ENCODE measurements around the gene ODAD4.

The ODAD4 gene, protein sequence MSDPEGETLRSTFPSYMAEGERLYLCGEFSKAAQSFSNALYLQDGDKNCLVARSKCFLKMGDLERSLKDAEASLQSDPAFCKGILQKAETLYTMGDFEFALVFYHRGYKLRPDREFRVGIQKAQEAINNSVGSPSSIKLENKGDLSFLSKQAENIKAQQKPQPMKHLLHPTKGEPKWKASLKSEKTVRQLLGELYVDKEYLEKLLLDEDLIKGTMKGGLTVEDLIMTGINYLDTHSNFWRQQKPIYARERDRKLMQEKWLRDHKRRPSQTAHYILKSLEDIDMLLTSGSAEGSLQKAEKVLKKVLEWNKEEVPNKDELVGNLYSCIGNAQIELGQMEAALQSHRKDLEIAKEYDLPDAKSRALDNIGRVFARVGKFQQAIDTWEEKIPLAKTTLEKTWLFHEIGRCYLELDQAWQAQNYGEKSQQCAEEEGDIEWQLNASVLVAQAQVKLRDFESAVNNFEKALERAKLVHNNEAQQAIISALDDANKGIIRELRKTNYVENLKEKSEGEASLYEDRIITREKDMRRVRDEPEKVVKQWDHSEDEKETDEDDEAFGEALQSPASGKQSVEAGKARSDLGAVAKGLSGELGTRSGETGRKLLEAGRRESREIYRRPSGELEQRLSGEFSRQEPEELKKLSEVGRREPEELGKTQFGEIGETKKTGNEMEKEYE

DNA sequence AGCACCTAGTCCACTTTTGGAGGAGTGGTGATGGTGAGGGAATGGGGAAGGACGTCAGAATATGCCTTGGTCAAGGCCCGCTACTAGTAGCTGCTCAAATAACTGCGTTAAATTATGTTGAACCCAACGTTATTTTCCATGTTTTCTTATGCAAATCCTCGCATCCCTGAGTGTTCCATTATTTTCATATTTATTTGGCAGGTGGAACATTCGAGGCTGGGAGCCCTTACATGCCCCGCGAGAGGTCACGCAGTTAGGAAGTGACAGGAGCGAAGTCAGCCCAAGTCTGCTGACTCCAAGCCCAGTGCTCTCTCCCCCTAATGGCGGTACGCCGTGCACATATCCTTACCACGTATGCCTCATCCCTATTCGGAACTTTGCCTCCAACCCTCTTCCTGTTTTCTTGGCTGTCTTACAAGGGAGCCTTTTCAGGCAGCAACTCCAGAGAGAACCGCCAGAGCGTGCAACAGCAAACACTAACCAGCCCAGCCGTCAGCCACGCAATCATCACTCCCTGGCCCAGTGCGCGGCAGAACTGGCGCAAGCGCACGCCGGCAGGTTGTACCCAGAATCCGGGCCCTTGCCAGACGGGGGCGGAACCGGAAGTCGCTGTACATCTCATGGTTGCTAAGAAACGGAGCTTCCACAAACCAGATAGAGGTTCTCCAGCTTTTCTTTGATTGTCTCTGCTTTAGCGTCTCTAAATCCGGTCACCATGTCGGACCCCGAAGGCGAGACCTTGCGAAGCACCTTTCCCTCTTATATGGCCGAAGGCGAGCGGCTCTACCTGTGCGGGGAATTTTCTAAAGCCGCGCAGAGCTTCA is at the start of gene ODAD4:
Gene ODAD4 (plus strand): TSS at position 609 of the 824 bp plus-strand sequence. CDS start 107 bp downstream, at position 716.
- in situ Hi-C loops (cut with MboI; ENCODE audit: low sequenced_read_pairs) = no loop called here

DNA sequence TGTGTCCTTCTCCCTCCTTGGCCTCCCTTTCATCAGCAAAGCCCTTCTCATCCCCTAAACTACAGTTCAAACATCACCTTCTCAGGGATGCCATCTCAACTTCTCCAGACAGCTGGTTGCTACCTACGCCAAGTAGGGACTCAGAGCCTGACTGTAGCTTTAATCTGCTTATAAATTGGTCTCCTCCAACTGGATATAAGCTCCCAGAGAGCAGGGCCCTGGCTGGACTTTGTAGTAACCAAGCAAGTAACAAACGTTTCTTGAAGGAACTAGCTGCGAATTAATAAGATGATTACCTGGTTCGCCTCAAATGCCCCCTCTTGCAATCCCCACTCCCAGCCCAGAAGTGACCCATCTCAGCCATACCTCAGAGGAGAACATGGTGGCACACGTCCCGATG is 47.7 kb upstream of the ODAD4 start:
- in situ Hi-C loops (cut with MboI; ENCODE audit: low sequenced_read_pairs) = no loop called here

DNA sequence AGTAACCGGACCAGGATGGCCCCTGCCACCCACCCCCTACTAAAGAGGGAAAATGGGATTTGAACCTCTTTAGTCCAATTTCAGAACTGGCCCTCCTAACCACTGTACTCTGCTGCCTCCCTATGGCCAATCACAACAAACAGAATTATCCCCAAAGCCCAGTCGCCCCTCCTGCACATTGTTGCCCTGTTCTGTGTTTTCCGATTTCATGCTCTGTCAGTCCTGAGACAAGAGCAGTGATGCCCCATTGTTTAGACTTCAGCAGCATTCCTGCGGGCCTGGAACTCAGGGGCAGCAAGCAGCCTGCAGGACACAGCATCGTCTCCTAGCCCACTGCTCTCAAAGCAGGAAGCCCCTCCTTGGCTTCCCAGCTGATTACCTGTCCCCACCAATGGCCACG is 44.7 kb upstream of the ODAD4 start:
- in situ Hi-C loops (cut with MboI; ENCODE audit: low sequenced_read_pairs) = no loop called here

DNA sequence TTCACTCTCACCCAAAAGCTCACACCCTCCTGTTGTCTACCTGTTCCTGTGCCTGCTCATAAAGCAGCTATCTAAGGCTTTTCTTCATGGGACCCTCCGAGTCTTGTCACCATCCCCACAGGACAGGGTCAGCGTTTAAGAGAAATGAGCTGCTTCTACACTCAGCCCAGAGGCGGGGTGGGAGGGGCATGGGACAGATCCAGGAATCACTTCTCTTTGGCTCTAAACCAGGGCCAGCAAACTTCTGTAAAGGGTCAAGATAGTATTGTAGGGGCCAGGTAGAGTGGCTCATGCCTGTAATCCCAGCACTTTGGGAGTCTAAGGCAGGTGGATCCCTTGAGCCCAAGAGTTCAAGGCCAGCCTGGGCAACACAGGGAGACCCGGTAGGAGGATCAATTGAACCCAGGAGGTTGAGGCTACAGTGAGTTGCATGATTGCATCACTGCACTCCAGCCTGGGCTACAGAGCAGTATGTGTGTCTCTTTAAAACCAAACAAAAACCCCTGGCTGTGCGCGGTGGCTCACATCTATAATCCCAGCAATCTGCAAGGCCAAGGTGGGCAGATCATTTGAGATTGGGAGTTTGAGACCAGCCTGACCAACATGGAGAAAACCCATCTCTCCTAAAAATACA is 42.0 kb upstream of the ODAD4 start:
- in situ Hi-C loops (cut with MboI; ENCODE audit: low sequenced_read_pairs) = no loop called here

DNA sequence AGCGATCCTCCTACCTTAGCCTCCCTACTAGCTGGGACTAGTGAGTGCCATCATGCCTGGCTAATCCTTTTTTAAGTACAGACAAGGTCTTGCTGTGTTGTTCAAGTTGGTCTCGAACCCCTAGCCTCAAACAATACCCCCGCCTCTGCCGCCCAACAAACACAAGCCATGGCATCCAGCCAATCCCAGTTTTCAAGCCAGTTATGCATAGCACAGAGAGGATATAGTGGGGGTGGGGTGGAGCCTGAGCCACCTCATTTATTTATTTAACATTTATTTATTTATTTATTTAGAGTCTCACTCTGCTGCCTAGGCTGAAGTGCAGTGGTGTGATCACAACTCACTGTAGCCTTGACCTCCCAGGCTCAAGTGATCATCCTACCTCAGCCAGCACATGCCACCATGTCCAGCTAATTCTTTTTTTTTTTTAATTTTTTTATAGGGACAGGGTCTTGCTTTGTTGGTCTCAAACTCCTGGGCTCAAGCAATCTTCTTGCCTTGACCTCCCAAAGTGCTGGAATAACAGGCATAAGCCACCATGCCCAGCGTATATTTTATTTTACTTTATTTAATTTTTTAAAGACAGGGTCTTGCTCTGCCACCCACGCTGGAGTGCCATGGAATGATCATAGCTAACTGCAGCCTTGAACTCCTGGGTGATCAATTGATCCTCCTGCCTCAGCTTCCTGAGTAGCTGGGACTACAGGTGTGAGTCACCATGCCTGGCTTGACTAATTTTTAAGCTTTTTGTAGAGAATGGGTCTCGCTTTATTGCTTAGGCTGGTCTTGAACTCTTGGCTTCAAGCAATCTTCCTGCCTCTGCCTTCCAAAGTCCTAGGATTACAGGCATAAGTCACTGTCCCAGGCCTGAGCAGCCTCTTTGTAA is 39.0 kb upstream of the ODAD4 start:
- in situ Hi-C loops (cut with MboI; ENCODE audit: low sequenced_read_pairs) = no loop called here

DNA sequence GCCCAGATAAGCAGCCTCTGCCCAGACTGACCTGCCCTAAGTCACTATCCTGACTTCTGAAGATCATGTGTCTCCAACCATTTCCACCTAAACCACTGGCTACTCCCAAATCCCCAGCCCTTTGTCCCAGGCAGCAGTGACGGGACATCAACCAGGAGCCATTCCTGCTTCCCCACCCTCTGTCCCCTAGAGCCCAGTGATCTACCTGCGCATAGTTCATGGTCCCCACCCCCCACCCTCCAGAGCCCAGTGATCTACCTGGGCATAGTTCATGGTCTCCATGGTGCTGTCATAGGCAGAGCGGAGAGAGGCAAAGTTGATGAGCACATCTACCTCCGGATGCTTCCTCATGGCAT is 38.4 kb upstream of the ODAD4 start:
- in situ Hi-C loops (cut with MboI; ENCODE audit: low sequenced_read_pairs) = no loop called here

DNA sequence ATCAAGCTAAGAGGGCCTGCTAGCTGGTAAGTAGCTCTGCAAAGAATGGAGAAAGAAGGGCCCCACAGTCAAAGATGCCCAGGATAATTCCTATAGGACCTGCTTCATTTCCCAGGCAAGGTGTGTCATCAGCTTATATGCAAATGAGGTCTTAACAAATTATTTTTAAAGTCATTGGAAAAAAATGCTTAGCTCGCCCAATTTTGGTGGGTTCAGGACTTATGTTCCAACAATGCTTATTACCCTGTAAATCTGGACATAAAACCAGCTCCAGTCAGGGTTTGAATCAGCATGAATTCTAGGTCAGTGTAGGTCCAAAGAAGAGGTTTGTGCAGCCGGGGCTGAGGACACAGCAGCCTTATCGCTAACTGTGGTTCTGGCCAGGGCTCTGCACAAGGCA is 37.0 kb upstream of the ODAD4 start:
- in situ Hi-C loops (cut with MboI; ENCODE audit: low sequenced_read_pairs) = no loop called here

DNA sequence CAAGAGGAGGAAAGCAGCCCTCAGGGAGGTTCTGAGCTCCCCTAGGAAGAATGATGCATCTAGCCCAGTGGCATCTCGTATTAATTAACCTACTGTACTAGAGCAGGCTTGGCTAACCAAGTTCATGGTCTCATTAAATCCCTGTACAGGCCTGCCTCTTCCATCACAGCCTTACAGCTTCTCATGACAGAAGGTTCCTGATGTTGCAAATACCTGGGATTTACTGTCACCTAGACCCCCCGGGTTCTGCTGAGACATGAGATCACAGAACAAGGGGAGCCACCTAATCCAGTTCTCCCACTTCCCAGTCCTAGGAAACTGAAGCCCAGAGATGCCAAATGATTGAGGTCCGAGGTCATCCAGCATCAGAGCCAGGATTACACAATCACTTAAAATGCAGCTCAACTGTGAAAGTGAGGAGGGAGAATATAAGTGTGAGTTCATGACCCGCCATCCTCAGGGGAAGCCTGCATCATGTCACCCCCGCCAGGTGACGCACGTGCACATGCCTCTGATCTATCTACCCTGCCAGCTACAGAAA is 35.6 kb upstream of the ODAD4 start:
- in situ Hi-C loops (cut with MboI; ENCODE audit: low sequenced_read_pairs) = no loop called here

DNA sequence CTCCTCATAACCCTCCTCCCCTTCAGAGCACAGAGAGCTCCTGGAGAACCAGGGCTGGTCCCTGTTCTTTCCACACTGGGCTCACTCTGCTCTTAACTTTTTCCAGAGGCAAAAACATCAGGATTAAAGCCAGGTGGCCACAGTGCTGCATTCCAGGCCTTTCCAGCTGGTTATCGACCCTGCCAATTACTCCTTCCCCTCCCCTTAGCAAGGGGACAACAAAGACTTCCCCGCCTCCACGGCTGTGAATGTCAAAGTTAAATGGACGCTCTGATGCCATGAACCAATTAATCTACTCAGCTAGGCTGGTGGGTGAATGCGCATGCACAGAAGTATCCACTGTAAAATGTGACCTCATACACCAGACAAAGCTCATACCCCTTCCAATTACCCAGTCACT is 34.8 kb upstream of the ODAD4 start:
- in situ Hi-C loops (cut with MboI; ENCODE audit: low sequenced_read_pairs) = no loop called here

DNA sequence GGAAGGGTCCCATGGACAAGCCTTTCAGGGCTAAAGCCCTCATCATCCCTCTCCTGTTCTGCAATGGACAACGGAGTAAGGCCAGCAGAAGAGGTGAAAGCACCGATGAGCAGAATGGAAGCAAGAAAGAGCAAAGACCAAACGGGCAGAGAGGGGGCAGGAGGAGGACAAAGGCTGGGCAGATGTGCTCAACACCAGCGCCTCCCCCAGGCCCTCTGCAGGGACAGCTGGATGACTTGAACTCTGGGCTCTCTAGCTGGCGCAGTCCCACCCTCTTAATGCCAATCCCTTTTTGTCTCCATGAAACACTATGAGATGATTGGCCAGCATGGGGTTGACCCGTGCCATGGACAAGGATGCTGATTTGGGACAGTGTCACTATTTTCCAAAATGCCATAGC is 33.7 kb upstream of the ODAD4 start:
- in situ Hi-C loops (cut with MboI; ENCODE audit: low sequenced_read_pairs) = no loop called here

DNA sequence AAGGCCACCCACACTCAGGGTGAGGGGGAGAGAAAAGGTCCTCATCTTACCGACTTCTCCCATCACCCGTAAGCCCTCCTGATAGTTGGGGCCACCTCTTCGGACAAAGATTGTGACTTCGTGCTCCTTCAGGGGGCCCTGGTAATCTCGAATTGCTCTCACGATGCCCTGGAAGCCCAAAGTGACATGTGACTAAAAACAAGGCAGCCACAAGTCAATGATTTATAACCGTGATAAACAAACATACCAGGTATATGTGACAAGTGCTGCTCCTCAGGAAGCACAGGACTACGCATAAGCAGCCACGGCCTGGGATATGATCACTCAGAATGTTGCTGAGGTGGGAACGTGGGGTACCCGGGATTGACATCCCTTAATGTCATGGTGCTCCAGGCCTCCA is 28.8 kb upstream of the ODAD4 start:
- in situ Hi-C loops (cut with MboI; ENCODE audit: low sequenced_read_pairs) = no loop called here

DNA sequence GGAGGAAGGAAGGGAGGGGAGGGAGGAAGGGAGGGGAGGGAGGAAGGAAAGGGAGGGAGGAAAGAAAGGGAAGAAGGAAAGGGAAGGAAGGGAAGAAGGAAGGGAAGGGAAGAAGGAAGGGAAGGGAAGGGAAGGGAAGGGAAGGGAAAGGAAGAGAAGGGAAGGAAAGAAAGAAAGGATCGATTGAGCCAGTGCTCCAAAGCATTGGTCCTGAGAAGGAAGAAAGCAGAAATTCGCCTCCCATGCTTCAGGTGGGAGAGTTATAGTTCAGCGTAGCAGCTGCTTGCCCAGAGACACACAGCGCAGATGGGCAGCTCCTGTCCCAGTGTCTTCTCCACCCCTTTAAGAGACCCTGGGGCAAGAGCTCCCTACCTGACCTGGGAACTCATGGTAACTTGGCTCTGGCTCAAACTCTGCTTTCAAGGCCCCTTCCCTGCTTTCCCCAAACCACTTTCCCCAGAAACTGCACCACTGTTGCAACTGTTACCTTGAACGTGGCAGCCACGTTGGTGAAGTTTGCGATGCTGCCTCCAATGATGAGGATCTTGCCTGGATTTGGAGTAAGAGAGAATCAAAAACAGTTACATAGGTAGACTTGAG is 26.1 kb upstream of the ODAD4 start:
- in situ Hi-C loops (cut with MboI; ENCODE audit: low sequenced_read_pairs) = no loop called here

DNA sequence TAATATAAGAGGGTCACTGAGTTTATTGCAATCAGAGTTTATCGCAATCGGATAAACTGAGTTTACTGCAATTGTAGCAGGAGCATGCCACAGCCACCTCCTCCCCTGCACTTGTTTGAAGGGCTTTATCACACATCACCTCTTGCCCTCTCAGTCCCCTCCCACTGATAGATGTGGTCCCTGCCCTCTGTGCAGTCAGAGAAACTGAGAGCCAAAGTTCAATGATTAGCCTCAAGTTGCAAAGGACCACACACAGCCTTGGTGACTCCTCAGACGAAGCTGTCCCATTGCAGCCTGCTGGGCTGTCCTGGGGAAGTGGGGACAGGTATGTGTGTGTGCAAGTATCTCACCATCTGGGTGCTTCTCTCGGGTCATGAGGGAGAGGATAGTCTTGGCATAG is 25.2 kb upstream of the ODAD4 start:
- in situ Hi-C loops (cut with MboI; ENCODE audit: low sequenced_read_pairs) = no loop called here

DNA sequence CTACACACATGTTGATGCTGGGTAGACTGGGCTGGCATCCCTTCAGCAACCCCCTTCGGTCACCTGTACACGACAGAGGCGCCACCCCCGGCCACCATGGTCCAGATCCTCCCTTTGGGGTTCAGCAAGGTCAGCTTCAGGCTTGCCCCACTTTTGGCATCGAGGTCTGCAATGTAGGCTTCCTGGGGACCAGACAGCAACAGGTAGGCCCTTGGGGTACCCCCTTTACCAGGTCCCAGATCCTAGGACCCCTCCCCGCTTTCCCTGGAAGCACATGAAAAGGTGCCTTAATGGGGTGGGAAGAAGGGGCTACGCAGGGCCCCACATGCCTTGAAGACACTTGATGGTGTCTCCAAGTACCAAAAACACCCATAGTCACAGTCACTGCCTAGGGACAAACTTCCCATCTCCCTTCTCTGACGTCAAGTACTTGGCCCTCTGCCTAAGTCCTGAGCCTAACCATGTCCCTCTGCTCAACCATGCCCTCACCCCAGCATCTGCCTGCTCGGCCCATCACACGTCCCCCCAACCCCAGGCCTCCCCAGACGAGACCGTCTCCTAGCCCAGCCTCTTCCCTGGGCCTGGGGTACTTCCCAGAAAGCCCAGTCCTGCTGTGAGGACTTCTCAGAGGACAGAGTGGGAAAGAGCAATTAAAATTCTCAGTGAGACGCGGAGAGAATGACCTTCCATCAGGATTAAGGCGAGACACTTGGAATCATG is 23.8 kb upstream of the ODAD4 start:
- in situ Hi-C loops (cut with MboI; ENCODE audit: low sequenced_read_pairs) = no loop called here

DNA sequence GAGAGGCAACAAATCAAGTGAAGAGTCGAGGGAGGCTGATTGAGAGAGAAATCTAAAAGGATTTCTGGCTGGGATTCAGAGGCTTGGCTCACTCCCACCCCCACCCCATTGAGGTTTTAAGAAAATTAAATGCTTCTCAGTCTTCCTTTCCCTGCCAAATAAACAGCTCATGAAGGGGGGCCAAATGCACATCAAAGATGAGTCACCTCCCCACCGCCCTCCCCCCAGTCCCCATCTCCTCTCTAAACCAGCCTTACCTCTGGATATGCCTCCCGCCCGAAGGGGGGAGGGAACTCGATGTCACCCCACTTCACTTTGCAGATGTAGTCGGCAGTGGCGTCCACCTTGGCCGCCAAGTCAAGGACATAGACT is 23.2 kb upstream of the ODAD4 start:
- in situ Hi-C loops (cut with MboI; ENCODE audit: low sequenced_read_pairs) = no loop called here

DNA sequence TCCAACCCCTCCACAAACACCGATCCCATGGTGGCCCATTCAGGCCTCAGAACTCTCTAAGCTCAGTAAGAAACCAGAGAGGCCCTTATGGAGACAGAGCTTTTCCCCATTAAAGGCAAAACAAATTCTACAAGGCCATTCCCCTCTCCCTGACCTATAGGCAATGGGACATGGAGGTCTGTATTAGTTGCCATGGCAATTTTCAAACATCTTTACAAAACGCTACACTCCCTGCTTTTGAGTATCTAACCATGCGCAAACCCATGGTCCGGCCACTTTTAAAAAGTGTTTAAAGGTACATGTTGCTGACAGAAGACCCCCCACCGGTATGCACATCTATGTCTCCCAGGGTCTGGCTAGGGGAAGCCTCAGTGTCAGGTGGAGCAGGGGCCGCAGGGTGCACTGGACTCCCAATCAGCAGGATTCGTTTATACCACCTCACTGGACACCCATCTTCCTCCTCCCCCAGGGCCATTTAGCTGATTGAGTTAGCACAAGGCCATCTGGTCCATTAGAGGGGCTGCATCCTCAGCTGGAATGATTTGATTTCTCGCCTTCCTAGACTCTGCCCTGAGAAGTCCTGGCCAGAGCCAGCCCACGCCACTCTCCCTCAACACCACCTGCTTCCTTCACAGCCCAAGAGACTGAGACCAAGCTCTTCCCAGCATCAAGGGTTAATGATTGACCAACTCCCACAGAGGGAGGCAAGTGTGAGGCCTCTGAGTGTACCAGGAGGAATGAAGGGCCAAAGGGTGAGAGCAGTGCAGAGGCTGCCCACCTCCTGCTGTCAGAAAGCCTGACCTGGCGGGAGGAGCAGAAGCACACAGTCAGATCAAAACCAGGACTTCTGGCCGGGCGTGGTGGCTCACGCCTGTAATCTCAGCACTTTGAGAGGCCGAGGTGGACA is 22.5 kb upstream of the ODAD4 start:
- in situ Hi-C loops (cut with MboI; ENCODE audit: low sequenced_read_pairs) = no loop called here

DNA sequence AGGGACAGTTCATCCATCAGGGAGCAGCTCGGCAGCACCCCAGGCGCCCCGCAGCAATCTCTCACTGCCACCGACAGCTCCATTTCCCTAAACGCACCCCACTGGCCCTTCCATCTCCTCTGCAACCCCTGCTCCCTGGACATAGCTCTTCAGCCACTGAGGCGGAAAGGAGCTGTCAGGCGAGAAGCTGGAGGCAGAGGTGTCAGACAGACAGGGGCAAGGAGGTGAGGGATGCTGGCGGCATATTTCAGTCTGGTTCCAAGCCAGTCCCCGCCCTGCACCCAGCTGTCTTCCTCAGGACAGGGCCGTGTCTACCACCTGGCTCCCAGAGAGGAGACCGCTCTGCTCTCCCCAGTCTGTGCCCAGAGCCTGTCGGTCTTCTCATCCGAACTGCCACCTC is 21.3 kb upstream of the ODAD4 start:
- in situ Hi-C loops (cut with MboI; ENCODE audit: low sequenced_read_pairs) = no loop called here
